ENCODE measurements around the gene NEURL1B.

NEURL1B gene

GRCh38 chr5:172632346-172633092, 8.5 kb upstream of the NEURL1B start:
- Histone ChIP-seq H3K27me3 (ENCODE audit: control insufficient read depth in 5 of 5, insufficient read depth in 4 of 5, low read length in 5 of 5) (peaks cover 3 to 12% (median 7%) of the 10 kb centered on the region in 5 donors), H3K4me3 (ENCODE audit: low read depth in 1 of 5, low read length in 5 of 5) (no peak overlapping the region), H3K4me1 (ENCODE audit: control insufficient read depth in 5 of 5, insufficient read depth in 5 of 5, low read length in 5 of 5) (no peaks in the 10 kb centered on the region), H3K27ac (ENCODE audit: low read depth, low read length) (no peak overlapping the region), H3K9me3 (ENCODE audit: control insufficient read depth in 5 of 5, low read length in 5 of 5) (no peaks in the 10 kb centered on the region), H3K9ac (ENCODE audit: low read length in 5 of 5) (no peak overlapping the region), H3K36me3 (ENCODE audit: control insufficient read depth in 5 of 5, insufficient read depth in 5 of 5, low read length in 5 of 5) (no peaks in the 10 kb centered on the region)

GRCh38 chr5:172633403-172633970, 7.6 kb upstream of the NEURL1B start:
- no peak overlapping the region for H3K27ac ChIP-seq (ENCODE audit: low read depth, low read length)
- no peaks in the 10 kb centered on the region for H3K4me1 ChIP-seq (ENCODE audit: control insufficient read depth in 5 of 5, insufficient read depth in 5 of 5, low read length in 5 of 5)
- H3K4me3 ChIP-seq (ENCODE audit: low read depth in 1 of 5, low read length in 5 of 5) = no peak overlapping the region
- peaks cover 10 to 17% (median 13%) of the 10 kb centered on the region in 5 donors for H3K27me3 ChIP-seq (ENCODE audit: control insufficient read depth in 5 of 5, insufficient read depth in 4 of 5, low read length in 5 of 5)
- no peaks in the 10 kb centered on the region for H3K9me3 ChIP-seq (ENCODE audit: control insufficient read depth in 5 of 5, low read length in 5 of 5)
- H3K9ac ChIP-seq (ENCODE audit: low read length in 5 of 5) = no peak overlapping the region
- no peaks in the 10 kb centered on the region for H3K36me3 ChIP-seq (ENCODE audit: control insufficient read depth in 5 of 5, insufficient read depth in 5 of 5, low read length in 5 of 5)

- no peaks in the 10 kb centered on the region for H3K36me3 ChIP-seq (ENCODE audit: control insufficient read depth in 5 of 5, insufficient read depth in 5 of 5, low read length in 5 of 5)
- H3K4me3 ChIP-seq (ENCODE audit: low read depth in 1 of 5, low read length in 5 of 5) = no peak overlapping the region
- H3K27ac ChIP-seq (ENCODE audit: low read depth, low read length) = no peak overlapping the region
- no peak overlapping the region for H3K9ac ChIP-seq (ENCODE audit: low read length in 5 of 5)
- H3K27me3 ChIP-seq (ENCODE audit: control insufficient read depth in 5 of 5, insufficient read depth in 4 of 5, low read length in 5 of 5) = peaks cover 10 to 20% (median 15%) of the 10 kb centered on the region in 5 donors
- H3K4me1 ChIP-seq (ENCODE audit: control insufficient read depth in 5 of 5, insufficient read depth in 5 of 5, low read length in 5 of 5) = no peaks in the 10 kb centered on the region
- H3K9me3 ChIP-seq (ENCODE audit: control insufficient read depth in 5 of 5, low read length in 5 of 5) = no peaks in the 10 kb centered on the region
Observed at GRCh38 chr5:172634106-172634899, 6.8 kb upstream of the NEURL1B start.

- Histone ChIP-seq H3K36me3 (ENCODE audit: control insufficient read depth in 5 of 5, insufficient read depth in 5 of 5, low read length in 5 of 5) (no peaks in the 10 kb centered on the region), H3K27ac (ENCODE audit: low read depth, low read length) (no peak overlapping the region), H3K4me1 (ENCODE audit: control insufficient read depth in 5 of 5, insufficient read depth in 5 of 5, low read length in 5 of 5) (peaks cover 0 to under 1% (median 0%) of the 10 kb centered on the region in 5 donors), H3K27me3 (ENCODE audit: control insufficient read depth in 5 of 5, insufficient read depth in 4 of 5, low read length in 5 of 5) (peaks cover 13 to 23% (median 15%) of the 10 kb centered on the region in 5 donors), H3K4me3 (ENCODE audit: low read depth in 1 of 5, low read length in 5 of 5) (no peak overlapping the region), H3K9ac (ENCODE audit: low read length in 5 of 5) (no peak overlapping the region), H3K9me3 (ENCODE audit: control insufficient read depth in 5 of 5, low read length in 5 of 5) (no peaks in the 10 kb centered on the region)
Observed at GRCh38 chr5:172635038-172635437, 6.0 kb upstream of the NEURL1B start.

- Histone ChIP-seq H3K4me3 (ENCODE audit: low read depth in 1 of 5, low read length in 5 of 5) (no peak overlapping the region), H3K9ac (ENCODE audit: low read length in 5 of 5) (no peak overlapping the region), H3K36me3 (ENCODE audit: control insufficient read depth in 5 of 5, insufficient read depth in 5 of 5, low read length in 5 of 5) (no peaks in the 10 kb centered on the region)
Observed at GRCh38 chr5:172636279-172637050, 4.6 kb upstream of the NEURL1B start.

GRCh38 chr5:172637110-172637580, 3.9 kb upstream of the NEURL1B start:
- peaks cover 0 to 18% (median 11%) of the 10 kb centered on the region in 5 donors for H3K4me1 ChIP-seq (ENCODE audit: control insufficient read depth in 5 of 5, insufficient read depth in 5 of 5, low read length in 5 of 5)
- no peak overlapping the region for H3K27ac ChIP-seq (ENCODE audit: low read depth, low read length)
- H3K9me3 ChIP-seq (ENCODE audit: control insufficient read depth in 5 of 5, low read length in 5 of 5) = no peaks in the 10 kb centered on the region
- H3K4me3 ChIP-seq (ENCODE audit: low read depth in 1 of 5, low read length in 5 of 5) = no peak overlapping the region
- no peak overlapping the region for H3K9ac ChIP-seq (ENCODE audit: low read length in 5 of 5)
- H3K36me3 ChIP-seq (ENCODE audit: control insufficient read depth in 5 of 5, insufficient read depth in 5 of 5, low read length in 5 of 5) = no peaks in the 10 kb centered on the region
- peaks cover 15 to 29% (median 22%) of the 10 kb centered on the region in 5 donors for H3K27me3 ChIP-seq (ENCODE audit: control insufficient read depth in 5 of 5, insufficient read depth in 4 of 5, low read length in 5 of 5)

More at GRCh38 chr5:172636279-172637050, 4.6 kb upstream of the NEURL1B start:
- Histone ChIP-seq H3K27ac (ENCODE audit: low read depth, low read length) (no peak overlapping the region), H3K27me3 (ENCODE audit: control insufficient read depth in 5 of 5, insufficient read depth in 4 of 5, low read length in 5 of 5) (peaks cover 15 to 27% (median 22%) of the 10 kb centered on the region in 5 donors), H3K4me1 (ENCODE audit: control insufficient read depth in 5 of 5, insufficient read depth in 5 of 5, low read length in 5 of 5) (peaks cover 0 to 13% (median 11%) of the 10 kb centered on the region in 5 donors), H3K9me3 (ENCODE audit: control insufficient read depth in 5 of 5, low read length in 5 of 5) (no peaks in the 10 kb centered on the region)

- H3K36me3 ChIP-seq (ENCODE audit: control insufficient read depth in 5 of 5, insufficient read depth in 5 of 5, low read length in 5 of 5) = no peaks in the 10 kb centered on the region
- H3K4me1 ChIP-seq (ENCODE audit: control insufficient read depth in 5 of 5, insufficient read depth in 5 of 5, low read length in 5 of 5) = peaks cover 0 to 20% (median 11%) of the 10 kb centered on the region in 5 donors
- no peak overlapping the region for H3K27ac ChIP-seq (ENCODE audit: low read depth, low read length)
- H3K4me3 ChIP-seq (ENCODE audit: low read depth in 1 of 5, low read length in 5 of 5) = no peak overlapping the region
- peaks cover 15 to 29% (median 22%) of the 10 kb centered on the region in 5 donors for H3K27me3 ChIP-seq (ENCODE audit: control insufficient read depth in 5 of 5, insufficient read depth in 4 of 5, low read length in 5 of 5)
- H3K9me3 ChIP-seq (ENCODE audit: control insufficient read depth in 5 of 5, low read length in 5 of 5) = no peaks in the 10 kb centered on the region
- no peak overlapping the region for H3K9ac ChIP-seq (ENCODE audit: low read length in 5 of 5)
Observed at GRCh38 chr5:172637740-172638139, 3.3 kb upstream of the NEURL1B start.

GRCh38 chr5:172638209-172638768, 2.8 kb upstream of the NEURL1B start:
- H3K27me3 ChIP-seq (ENCODE audit: control insufficient read depth in 5 of 5, insufficient read depth in 4 of 5, low read length in 5 of 5) = peaks cover 15 to 29% (median 22%) of the 10 kb centered on the region in 5 donors
- no peak overlapping the region for H3K27ac ChIP-seq (ENCODE audit: low read depth, low read length)
- H3K4me3 ChIP-seq (ENCODE audit: low read depth in 1 of 5, low read length in 5 of 5) = no peak overlapping the region
- no peaks in the 10 kb centered on the region for H3K9me3 ChIP-seq (ENCODE audit: control insufficient read depth in 5 of 5, low read length in 5 of 5)
- H3K9ac ChIP-seq (ENCODE audit: low read length in 5 of 5) = no peak overlapping the region
- H3K4me1 ChIP-seq (ENCODE audit: control insufficient read depth in 5 of 5, insufficient read depth in 5 of 5, low read length in 5 of 5) = peaks cover 0 to 23% (median 11%) of the 10 kb centered on the region in 5 donors
- H3K36me3 ChIP-seq (ENCODE audit: control insufficient read depth in 5 of 5, insufficient read depth in 5 of 5, low read length in 5 of 5) = no peaks in the 10 kb centered on the region

GRCh38 chr5:172640139-172640538, 924 bp upstream of the NEURL1B start:
- Histone ChIP-seq H3K36me3 (ENCODE audit: control insufficient read depth in 5 of 5, insufficient read depth in 5 of 5, low read length in 5 of 5) (no peaks in the 10 kb centered on the region), H3K9me3 (ENCODE audit: control insufficient read depth in 5 of 5, low read length in 5 of 5) (no peaks in the 10 kb centered on the region), H3K4me3 (ENCODE audit: low read depth in 1 of 5, low read length in 5 of 5) (no peak overlapping the region), H3K9ac (ENCODE audit: low read length in 5 of 5) (peak overlapping the region in 2 of 5 donors; percentile 29 to 50), H3K27ac (ENCODE audit: low read depth, low read length) (peak overlapping the region; percentile 75), H3K4me1 (ENCODE audit: control insufficient read depth in 5 of 5, insufficient read depth in 5 of 5, low read length in 5 of 5) (peaks cover 0 to 42% (median 18%) of the 10 kb centered on the region in 5 donors), H3K27me3 (ENCODE audit: control insufficient read depth in 5 of 5, insufficient read depth in 4 of 5, low read length in 5 of 5) (peaks cover 15 to 29% (median 22%) of the 10 kb centered on the region in 5 donors)
